ENCODE data around the gene NECTIN3. TPM values are rescaled to one million over a fixed set of nuclear protein-coding genes. Genes with fewer than 3 reads are reported as not detected.

The NECTIN3 gene
- 1 to 10 TPM; 4.3 to 9.7 (median 5.8) TPM for total RNA-seq

GRCh38 chr3:111071257-111072030 lies at the start of gene NECTIN3:
TSS of gene NECTIN3 (plus strand) at chr3:111071816. CDS start at chr3:111072018, 202 bp downstream.
- intact Hi-C loops (cut with DNase I; ENCODE audit: low total_unique reads) (no loop called here), in situ Hi-C loops (cut with MboI; ENCODE audit: low sequenced_read_pairs in 4 of 4) (no loop called here)
- Histone ChIP-seq H3K4me3 (peak within 1 kb of the TSS; percentile 74 to 95 (median 86)), H3K36me3 (no peaks in the 10 kb centered on the region), H3K9me3 (no peaks in the 10 kb centered on the region), H3K4me1 (peaks cover 13 to 16% of the 10 kb centered on the region in 2 donors), H3K27me3 (no peaks in the 10 kb centered on the region), H3K27ac (peak within 1 kb of the TSS; percentile 78 to 85 (median 80))
- DNase-seq (peak; percentile 81 to 87), ATAC-seq (peak; percentile 85 to 87)
- TF ChIP-seq CTCF (IDR thresholded peaks at IDR 0.05 in 4 of 5, conservative IDR thresholded peaks at IDR 0.05 in 1 of 5) (no peak), POLR2A (IDR thresholded peaks at IDR 0.05) (peak; percentile 43 to 49)

GRCh38 chr3:111027868-111028267 lies 43.7 kb upstream of the NECTIN3 start:
- no peak for ATAC-seq
- intact Hi-C loops (cut with DNase I; ENCODE audit: low total_unique reads) (no loop called here), in situ Hi-C loops (cut with MboI; ENCODE audit: low sequenced_read_pairs in 4 of 4) (no loop called here)
- TF ChIP-seq CTCF (IDR thresholded peaks at IDR 0.05 in 4 of 5, conservative IDR thresholded peaks at IDR 0.05 in 1 of 5) (no peak), POLR2A (IDR thresholded peaks at IDR 0.05) (no peak)
- Histone ChIP-seq H3K4me3 (no peak overlapping the region), H3K9me3 (no peaks in the 10 kb centered on the region), H3K27ac (no peak overlapping the region), H3K27me3 (no peaks in the 10 kb centered on the region), H3K4me1 (no peaks in the 10 kb centered on the region), H3K36me3 (no peaks in the 10 kb centered on the region)
- no peak for DNase-seq

- Histone ChIP-seq H3K27ac (no peak overlapping the region), H3K27me3 (no peaks in the 10 kb centered on the region), H3K4me1 (no peaks in the 10 kb centered on the region), H3K36me3 (no peaks in the 10 kb centered on the region), H3K9me3 (no peaks in the 10 kb centered on the region), H3K4me3 (no peak overlapping the region)
- DNase-seq (no peak), ATAC-seq (no peak)
- in situ Hi-C loops (cut with MboI; ENCODE audit: low sequenced_read_pairs in 4 of 4) (no loop called here), intact Hi-C loops (cut with DNase I; ENCODE audit: low total_unique reads) (no loop called here)
- no peak for TF ChIP-seq CTCF (IDR thresholded peaks at IDR 0.05 in 4 of 5, conservative IDR thresholded peaks at IDR 0.05 in 1 of 5)
- TF ChIP-seq POLR2A (IDR thresholded peaks at IDR 0.05) = no peak
Observed at GRCh38 chr3:111031538-111031937, 40.1 kb upstream of the NECTIN3 start.

- intact Hi-C loops (cut with DNase I; ENCODE audit: low total_unique reads) = no loop called here
- TF ChIP-seq CTCF (IDR thresholded peaks at IDR 0.05 in 4 of 5, conservative IDR thresholded peaks at IDR 0.05 in 1 of 5) (no peak), POLR2A (IDR thresholded peaks at IDR 0.05) (no peak)
- ATAC-seq = no peak
- Histone ChIP-seq H3K36me3 (no peaks in the 10 kb centered on the region), H3K27ac (no peak overlapping the region), H3K9me3 (no peaks in the 10 kb centered on the region), H3K27me3 (no peaks in the 10 kb centered on the region), H3K4me3 (no peak overlapping the region), H3K4me1 (no peaks in the 10 kb centered on the region)
- in situ Hi-C loops (cut with MboI; ENCODE audit: low sequenced_read_pairs in 4 of 4) = no loop called here
- no peak for DNase-seq
Observed at GRCh38 chr3:111032677-111033076, 38.9 kb upstream of the NECTIN3 start.

All from gastrocnemius medialis (tissue), 4 donors.